ENCODE data around the gene CCDC110.

DNA sequence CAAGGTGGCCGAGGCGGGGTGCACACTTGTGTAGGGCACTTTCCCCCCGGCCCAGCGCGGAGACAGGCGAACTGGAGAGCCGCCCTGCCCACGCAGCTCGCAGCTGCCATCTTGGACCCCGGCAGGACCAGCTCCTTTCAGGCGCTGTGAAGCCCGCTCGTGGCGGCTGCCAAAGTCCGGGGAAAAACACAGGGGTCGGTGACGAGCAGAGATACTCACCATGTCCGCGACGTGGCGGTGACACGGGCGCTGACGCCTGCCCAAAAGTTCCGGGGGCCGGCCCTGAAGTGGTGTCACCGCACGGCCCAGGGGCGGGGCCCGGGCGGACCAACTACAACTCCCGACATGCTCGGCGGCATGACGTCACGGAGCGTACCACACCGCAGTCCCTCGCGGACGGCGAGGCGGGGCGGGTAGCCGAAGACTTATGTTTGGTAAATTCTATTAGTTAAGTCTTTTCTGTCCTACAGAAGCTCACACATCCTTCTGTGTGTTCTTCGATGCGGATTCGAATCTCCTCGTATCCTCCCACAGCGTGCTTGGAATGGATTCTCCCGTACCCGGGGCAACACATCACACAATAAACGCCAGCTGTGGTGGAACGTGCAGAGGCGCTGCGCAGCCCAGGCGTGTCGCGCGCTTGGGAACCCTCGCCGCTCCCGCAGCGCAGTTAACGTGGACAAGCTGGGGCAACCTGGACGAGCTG lies 45.7 kb downstream of the CCDC110 start, which contains the start of gene UFSP2:
- TF ChIP-seq, protein P1, sequence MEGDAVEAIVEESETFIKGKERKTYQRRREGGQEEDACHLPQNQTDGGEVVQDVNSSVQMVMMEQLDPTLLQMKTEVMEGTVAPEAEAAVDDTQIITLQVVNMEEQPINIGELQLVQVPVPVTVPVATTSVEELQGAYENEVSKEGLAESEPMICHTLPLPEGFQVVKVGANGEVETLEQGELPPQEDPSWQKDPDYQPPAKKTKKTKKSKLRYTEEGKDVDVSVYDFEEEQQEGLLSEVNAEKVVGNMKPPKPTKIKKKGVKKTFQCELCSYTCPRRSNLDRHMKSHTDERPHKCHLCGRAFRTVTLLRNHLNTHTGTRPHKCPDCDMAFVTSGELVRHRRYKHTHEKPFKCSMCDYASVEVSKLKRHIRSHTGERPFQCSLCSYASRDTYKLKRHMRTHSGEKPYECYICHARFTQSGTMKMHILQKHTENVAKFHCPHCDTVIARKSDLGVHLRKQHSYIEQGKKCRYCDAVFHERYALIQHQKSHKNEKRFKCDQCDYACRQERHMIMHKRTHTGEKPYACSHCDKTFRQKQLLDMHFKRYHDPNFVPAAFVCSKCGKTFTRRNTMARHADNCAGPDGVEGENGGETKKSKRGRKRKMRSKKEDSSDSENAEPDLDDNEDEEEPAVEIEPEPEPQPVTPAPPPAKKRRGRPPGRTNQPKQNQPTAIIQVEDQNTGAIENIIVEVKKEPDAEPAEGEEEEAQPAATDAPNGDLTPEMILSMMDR (conservative IDR thresholded peaks at IDR 0.05): no peak
- TF ChIP-seq EZH2 (IDR thresholded peaks at IDR 0.05; ENCODE audit: low read depth): no peak

Measured in PC-9 (cell line).